ENCODE measurements around the gene HSPB1.
"Not testable (repeated sequence)": the region's sequence is repeated elsewhere in the genome, so short reads cannot be mapped to it uniquely, and the experiment has no call there.

HSPB1 gene

DNA sequence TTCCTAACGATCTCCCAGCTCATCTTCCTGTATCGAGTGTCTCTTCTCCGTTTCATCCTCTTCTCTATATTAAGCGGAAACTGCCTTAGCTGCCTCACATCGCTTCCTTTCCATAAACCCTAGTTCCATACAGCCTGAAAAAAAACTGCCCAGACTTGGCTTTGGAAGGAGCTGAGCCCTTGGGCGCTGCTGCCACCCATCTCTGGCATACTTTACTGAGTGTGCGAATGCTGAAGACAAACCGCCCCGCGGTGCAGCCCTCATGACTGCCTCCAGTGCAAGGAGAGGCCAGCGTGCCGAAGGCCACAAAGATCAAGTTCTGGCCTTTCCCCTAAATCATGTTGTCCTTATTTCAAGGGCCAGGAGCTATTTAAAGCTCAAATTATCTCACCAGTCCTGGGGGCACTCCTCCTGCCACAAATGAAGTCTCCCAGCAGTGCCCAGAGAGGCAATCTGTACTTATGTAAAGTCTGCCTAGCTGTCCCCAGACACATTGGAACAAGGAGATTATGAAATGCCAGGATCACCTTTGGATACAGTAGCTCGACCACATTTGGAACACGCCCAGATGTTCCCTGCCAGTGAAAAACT is 31.1 kb downstream of the HSPB1 start:
- H3K79me2 ChIP-seq (ENCODE audit: insufficient read depth, low read depth) = peaks cover 100% of the 10 kb centered on the region
- H3K4me1 ChIP-seq (ENCODE audit: low read depth, poor library complexity, severe bottlenecking) = peaks cover 39% of the 10 kb centered on the region
- H2AFZ ChIP-seq (ENCODE audit: low read depth) = no peak overlapping the region
- peaks cover 25% of the 10 kb centered on the region for H3K36me3 ChIP-seq (ENCODE audit: insufficient read depth)
- TF ChIP-seq, protein P1, sequence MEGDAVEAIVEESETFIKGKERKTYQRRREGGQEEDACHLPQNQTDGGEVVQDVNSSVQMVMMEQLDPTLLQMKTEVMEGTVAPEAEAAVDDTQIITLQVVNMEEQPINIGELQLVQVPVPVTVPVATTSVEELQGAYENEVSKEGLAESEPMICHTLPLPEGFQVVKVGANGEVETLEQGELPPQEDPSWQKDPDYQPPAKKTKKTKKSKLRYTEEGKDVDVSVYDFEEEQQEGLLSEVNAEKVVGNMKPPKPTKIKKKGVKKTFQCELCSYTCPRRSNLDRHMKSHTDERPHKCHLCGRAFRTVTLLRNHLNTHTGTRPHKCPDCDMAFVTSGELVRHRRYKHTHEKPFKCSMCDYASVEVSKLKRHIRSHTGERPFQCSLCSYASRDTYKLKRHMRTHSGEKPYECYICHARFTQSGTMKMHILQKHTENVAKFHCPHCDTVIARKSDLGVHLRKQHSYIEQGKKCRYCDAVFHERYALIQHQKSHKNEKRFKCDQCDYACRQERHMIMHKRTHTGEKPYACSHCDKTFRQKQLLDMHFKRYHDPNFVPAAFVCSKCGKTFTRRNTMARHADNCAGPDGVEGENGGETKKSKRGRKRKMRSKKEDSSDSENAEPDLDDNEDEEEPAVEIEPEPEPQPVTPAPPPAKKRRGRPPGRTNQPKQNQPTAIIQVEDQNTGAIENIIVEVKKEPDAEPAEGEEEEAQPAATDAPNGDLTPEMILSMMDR (conservative IDR thresholded peaks at IDR 0.05; ENCODE audit: low read depth, low read length) = no peak
- no peak overlapping the region for H3K27ac ChIP-seq
- no peaks in the 10 kb centered on the region for H3K27me3 ChIP-seq (ENCODE audit: insufficient read depth, low read depth)
- no peak overlapping the region for H3K9ac ChIP-seq
- peaks cover 83% of the 10 kb centered on the region for H4K20me1 ChIP-seq (ENCODE audit: insufficient read depth)
- H3K4me2 ChIP-seq = no peak overlapping the region
- H3K4me3 ChIP-seq (IDR thresholded peaks at IDR 0.05; ENCODE audit: insufficient read depth, low read depth, low read length) = no peak overlapping the region

DNA sequence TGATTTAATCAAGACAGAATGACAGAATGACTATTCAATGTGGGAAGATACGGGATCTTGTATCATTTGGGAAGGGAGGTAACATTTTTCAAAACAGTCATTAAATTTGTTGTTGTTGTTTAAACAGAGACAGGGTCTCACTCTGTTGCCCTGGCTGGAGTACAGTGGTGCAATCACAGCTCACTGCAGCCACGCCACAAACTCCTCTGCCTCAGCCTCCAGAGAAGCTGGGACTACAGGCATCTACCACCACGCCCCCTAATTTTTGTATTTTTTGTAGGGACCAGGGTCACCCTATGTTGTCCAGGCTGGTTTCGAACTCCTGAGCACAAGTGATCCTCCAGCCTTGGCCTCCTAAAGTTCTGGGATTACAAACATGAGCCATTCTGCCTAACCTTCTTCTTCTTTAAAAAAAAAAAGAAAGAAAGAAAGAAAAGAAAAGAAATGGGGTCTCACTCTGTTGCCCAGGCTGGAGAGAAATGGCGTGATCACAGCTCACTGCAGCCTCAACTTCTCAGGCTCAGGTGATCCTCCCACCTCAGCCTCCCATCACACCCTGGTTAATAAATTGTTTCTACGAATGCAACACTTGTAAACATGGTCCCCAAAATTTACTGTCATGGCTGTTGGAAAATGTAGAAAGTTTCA is 32.0 kb downstream of the HSPB1 start:
- no peak overlapping the region for H3K4me3 ChIP-seq (IDR thresholded peaks at IDR 0.05; ENCODE audit: insufficient read depth, low read depth, low read length)
- H4K20me1 ChIP-seq (ENCODE audit: insufficient read depth) = peaks cover 86% of the 10 kb centered on the region
- peaks cover 100% of the 10 kb centered on the region for H3K79me2 ChIP-seq (ENCODE audit: insufficient read depth, low read depth)
- peaks cover 22% of the 10 kb centered on the region; the same call in 1 of the 2 replicates for H3K36me3 ChIP-seq (ENCODE audit: insufficient read depth)
- peaks cover 39% of the 10 kb centered on the region for H3K4me1 ChIP-seq (ENCODE audit: low read depth, poor library complexity, severe bottlenecking)
- H3K27ac ChIP-seq = no peak overlapping the region
- no peak overlapping the region for H3K9ac ChIP-seq
- H3K27me3 ChIP-seq (ENCODE audit: insufficient read depth, low read depth) = no peaks in the 10 kb centered on the region
- no peak overlapping the region for H3K4me2 ChIP-seq
- H2AFZ ChIP-seq (ENCODE audit: low read depth) = no peak overlapping the region
- TF ChIP-seq, protein P1 (conservative IDR thresholded peaks at IDR 0.05; ENCODE audit: low read depth, low read length) = no peak

DNA sequence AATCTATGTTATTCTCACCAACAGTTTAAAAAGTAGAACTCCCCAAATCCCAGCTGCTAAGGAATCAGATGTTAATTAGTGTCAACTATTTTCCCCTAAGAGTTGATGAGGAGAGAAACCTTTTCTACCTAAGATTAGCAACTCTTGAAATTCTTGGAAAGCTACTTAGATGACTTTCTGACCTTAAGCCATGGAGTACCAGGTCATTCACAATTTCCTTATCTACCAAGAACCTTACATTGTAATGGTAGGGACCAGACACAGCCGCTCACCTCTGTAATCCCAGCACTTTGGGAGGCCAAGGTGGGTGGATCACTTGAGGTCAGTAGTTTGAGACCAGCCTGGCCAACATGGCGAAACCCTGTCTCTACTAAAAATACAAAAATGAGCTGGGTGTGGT is 32.9 kb downstream of the HSPB1 start:
- not testable (repeated sequence) for H3K27me3 ChIP-seq (ENCODE audit: insufficient read depth, low read depth); H3K4me3 ChIP-seq (IDR thresholded peaks at IDR 0.05; ENCODE audit: insufficient read depth, low read depth, low read length); H3K27ac ChIP-seq; H3K9ac ChIP-seq; H2AFZ ChIP-seq (ENCODE audit: low read depth); H3K4me2 ChIP-seq
- H3K79me2 ChIP-seq (ENCODE audit: insufficient read depth, low read depth) = peaks cover 100% of the 10 kb centered on the region
- peaks cover 13% of the 10 kb centered on the region; the same call in 1 of the 2 replicates for H3K36me3 ChIP-seq (ENCODE audit: insufficient read depth)
- peaks cover 40% of the 10 kb centered on the region for H3K4me1 ChIP-seq (ENCODE audit: low read depth, poor library complexity, severe bottlenecking)
- peaks cover 89% of the 10 kb centered on the region for H4K20me1 ChIP-seq (ENCODE audit: insufficient read depth)

DNA sequence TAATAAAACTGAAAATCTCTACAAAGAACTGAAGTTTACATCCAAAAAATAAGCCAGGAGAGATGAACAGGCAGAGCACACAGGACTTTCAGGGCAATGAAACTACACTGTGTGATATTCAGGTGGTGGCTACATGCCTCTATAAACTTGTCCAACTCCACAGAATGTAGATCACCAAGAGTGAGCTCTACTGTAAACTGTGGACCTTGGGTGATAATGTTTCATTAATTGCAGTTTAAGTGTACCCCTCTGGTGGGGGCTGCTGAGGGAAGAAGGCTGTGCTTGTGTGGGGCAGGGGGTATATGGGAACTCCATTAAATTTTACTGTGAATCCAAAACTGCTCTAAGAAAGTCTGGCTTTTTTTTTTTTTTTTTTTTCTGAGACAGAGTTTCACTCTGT is 33.6 kb downstream of the HSPB1 start:
- TF ChIP-seq, protein P1 (conservative IDR thresholded peaks at IDR 0.05; ENCODE audit: low read depth, low read length) = no peak
- Histone ChIP-seq H3K36me3 (ENCODE audit: insufficient read depth) (peaks cover 11% of the 10 kb centered on the region; the same call in 1 of the 2 replicates), H2AFZ (ENCODE audit: low read depth) (no peak overlapping the region), H3K4me3 (IDR thresholded peaks at IDR 0.05; ENCODE audit: insufficient read depth, low read depth, low read length) (no peak overlapping the region), H3K4me2 (no peak overlapping the region), H3K4me1 (ENCODE audit: low read depth, poor library complexity, severe bottlenecking) (peaks cover 42% of the 10 kb centered on the region), H3K27me3 (ENCODE audit: insufficient read depth, low read depth) (no peaks in the 10 kb centered on the region), H4K20me1 (ENCODE audit: insufficient read depth) (peaks cover 84% of the 10 kb centered on the region), H3K27ac (no peak overlapping the region), H3K79me2 (ENCODE audit: insufficient read depth, low read depth) (peaks cover 100% of the 10 kb centered on the region), H3K9ac (no peak overlapping the region)

DNA sequence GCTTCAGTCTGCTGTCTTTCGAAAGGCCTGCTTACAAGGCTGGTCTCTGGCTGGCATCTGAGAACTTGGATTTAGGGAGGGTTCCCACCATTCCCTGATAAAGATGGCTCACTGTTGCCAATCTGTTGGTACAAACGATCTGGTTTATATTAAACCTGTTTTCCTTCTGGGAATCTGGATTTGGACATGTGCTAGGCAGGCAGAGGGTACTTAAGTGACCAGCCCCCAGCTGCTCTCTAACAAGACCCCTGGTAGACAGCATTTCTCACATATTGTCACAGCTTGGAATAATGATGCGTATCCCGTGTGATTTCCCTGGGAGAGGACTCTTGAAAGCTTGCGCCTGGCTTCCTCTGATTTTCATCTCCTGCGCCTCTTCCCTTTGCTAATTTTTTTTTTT is 34.7 kb downstream of the HSPB1 start:
- H3K27ac ChIP-seq = no peak overlapping the region
- H3K4me1 ChIP-seq (ENCODE audit: low read depth, poor library complexity, severe bottlenecking) = peaks cover 52% of the 10 kb centered on the region
- H3K4me3 ChIP-seq (IDR thresholded peaks at IDR 0.05; ENCODE audit: insufficient read depth, low read depth, low read length) = no peak overlapping the region
- H3K4me2 ChIP-seq = no peak overlapping the region
- H3K36me3 ChIP-seq (ENCODE audit: insufficient read depth) = peaks cover 8% of the 10 kb centered on the region; the same call in 1 of the 2 replicates
- H3K9ac ChIP-seq = no peak overlapping the region
- H3K79me2 ChIP-seq (ENCODE audit: insufficient read depth, low read depth) = peaks cover 100% of the 10 kb centered on the region
- H4K20me1 ChIP-seq (ENCODE audit: insufficient read depth) = peaks cover 81% of the 10 kb centered on the region
- TF ChIP-seq, protein P1 (conservative IDR thresholded peaks at IDR 0.05; ENCODE audit: low read depth, low read length) = no peak
- no peaks in the 10 kb centered on the region for H3K27me3 ChIP-seq (ENCODE audit: insufficient read depth, low read depth)
- H2AFZ ChIP-seq (ENCODE audit: low read depth) = no peak overlapping the region
